Activated CD4-positive, alpha-beta T cell treated with anti-CD3 and anti-CD28 coated beads, Interleukin-2, amount 50 U/mL, for 4 hours (primary cell): ENCODE measurements around the gene NEUROD6.

Source experiments
- DNase-seq, 2 experiments: peaks; one replicate each; pipeline ENCODE4 v3.0.0-alpha.2; 2020

Gene NEUROD6

GRCh38 chr7:31340603-31341002 is at the start of gene NEUROD6:
Gene NEUROD6, minus strand, starts transcription at chr7:31340726. Its CDS starts 1,458 bp downstream, at chr7:31339268.
- DNase-seq = no peak

- DNase-seq = no peak
Observed at GRCh38 chr7:31384466-31384865, 43.9 kb upstream of the NEUROD6 start.

- no peak for DNase-seq
Observed at GRCh38 chr7:31382722-31383121, 42.2 kb upstream of the NEUROD6 start.

- no peak for DNase-seq
Observed at GRCh38 chr7:31373337-31374289, 33.1 kb upstream of the NEUROD6 start.

- no peak for DNase-seq
Observed at GRCh38 chr7:31372231-31372959, 31.9 kb upstream of the NEUROD6 start.

GRCh38 chr7:31371621-31372020 is 31.1 kb upstream of the NEUROD6 start:
- DNase-seq = no peak

GRCh38 chr7:31370609-31371008 is 30.1 kb upstream of the NEUROD6 start:
- no peak for DNase-seq

- DNase-seq = no peak
Observed at GRCh38 chr7:31368620-31369019, 28.1 kb upstream of the NEUROD6 start.

- DNase-seq = no peak
Observed at GRCh38 chr7:31363496-31363895, 23.0 kb upstream of the NEUROD6 start.

GRCh38 chr7:31363051-31363450 is 22.5 kb upstream of the NEUROD6 start:
- DNase-seq = no peak

GRCh38 chr7:31362401-31362800 is 21.9 kb upstream of the NEUROD6 start:
- DNase-seq = no peak

GRCh38 chr7:31358467-31358866 is 17.9 kb upstream of the NEUROD6 start:
- DNase-seq = no peak

GRCh38 chr7:31345421-31345820 is 4.9 kb upstream of the NEUROD6 start:
- no peak for DNase-seq

GRCh38 chr7:31343516-31344305 is 3.2 kb upstream of the NEUROD6 start:
- no peak for DNase-seq

- no peak for DNase-seq
Observed at GRCh38 chr7:31341141-31341540, 615 bp upstream of the NEUROD6 start.

GRCh38 chr7:31340051-31340450 is 475 bp downstream of the NEUROD6 start:
- no peak for DNase-seq

- DNase-seq = no peak
Observed at GRCh38 chr7:31338706-31339105, 1.8 kb downstream of the NEUROD6 start.

GRCh38 chr7:31337002-31337565 is 3.4 kb downstream of the NEUROD6 start:
- DNase-seq = no peak

GRCh38 chr7:31336202-31337001 is 4.1 kb downstream of the NEUROD6 start:
- no peak for DNase-seq

- DNase-seq = no peak
Observed at GRCh38 chr7:31335884-31336201, 4.7 kb downstream of the NEUROD6 start.

GRCh38 chr7:31335161-31335856 is 5.2 kb downstream of the NEUROD6 start:
- DNase-seq = no peak
